DOHH2 (cell line): ENCODE data around the gene CACNA1A.
"Not testable (repeated sequence)": the region's sequence is repeated elsewhere in the genome, so short reads cannot be mapped to it uniquely, and the experiment has no call there.

Experiments used
- CTCF ChIP-seq: fragments of 200-600 bp; sonication (generic); IDR thresholded peaks from one replicate; pipeline ENCODE4 v1.5.1; 2014; ENCODE audit warnings: antibody characterized with exemption, mild to moderate bottlenecking, low read depth, low read length; ENCODE audit not compliant: poor library complexity, severe bottlenecking
- EZH2phosphoT487 ChIP-seq: fragments of 200-600 bp; sonication (generic); IDR thresholded peaks from 2 replicates; pipeline ENCODE4 v1.6.1; 2017; ENCODE audit warnings: borderline replicate concordance, mild to moderate bottlenecking, antibody characterized with exemption, low read length, moderate library complexity, mixed read lengths

GRCh38 chr19:13178291-13178690, 328.0 kb downstream of the CACNA1A start:
- TF ChIP-seq CTCF, EZH2phosphoT487: not testable (repeated sequence)
